ENCODE data around the gene ZMYM2. TPM values are rescaled to one million over a fixed set of nuclear protein-coding genes. Genes with fewer than 3 reads are reported as not detected.

The ZMYM2 gene
- total and polyA plus RNA-seq, 8 donors = 10.1 to 42.6 (median 26.5) TPM

- WGBS, 2 donors = 93 to 96% methylated on average over 3 of the region's 3 CpGs
Observed at GRCh38 chr13:20016649-20017364, 58.3 kb downstream of the ZMYM2 start.

GRCh38 chr13:20017365-20017711, 58.8 kb downstream of the ZMYM2 start:
- FAIRE-seq = no peak
- no peak for TF ChIP-seq CTCF (IDR thresholded peaks at IDR 0.05)
- ATAC-seq = no peak
- WGBS, 2 donors = 100% methylated on average over 1 of the region's 1 CpG
- DNase-seq = no peak
- no peak overlapping the region for H3K4me3 ChIP-seq
- H3K9me3 ChIP-seq = no peaks in the 10 kb centered on the region
- H3K27ac ChIP-seq = no peak overlapping the region
- H3K27me3 ChIP-seq = no peaks in the 10 kb centered on the region
- no peaks in the 10 kb centered on the region for H3K36me3 ChIP-seq
- no peaks in the 10 kb centered on the region for H3K4me1 ChIP-seq
- intact Hi-C loops (cut with DNase I) = no loop called here

More at GRCh38 chr13:20016649-20017364, 58.3 kb downstream of the ZMYM2 start:
- Histone ChIP-seq H3K27me3 (no peaks in the 10 kb centered on the region), H3K27ac (no peak overlapping the region), H3K9me3 (no peaks in the 10 kb centered on the region), H3K4me1 (no peaks in the 10 kb centered on the region), H3K36me3 (no peaks in the 10 kb centered on the region), H3K4me3 (no peak overlapping the region)
- no peak for DNase-seq
- intact Hi-C loops (cut with DNase I) = no loop called here
- ATAC-seq = no peak
- no peak for TF ChIP-seq CTCF (IDR thresholded peaks at IDR 0.05)
- no peak for FAIRE-seq

- Histone ChIP-seq H3K36me3 (no peaks in the 10 kb centered on the region), H3K27ac (no peak overlapping the region), H3K27me3 (no peaks in the 10 kb centered on the region), H3K9me3 (no peaks in the 10 kb centered on the region), H3K4me1 (no peaks in the 10 kb centered on the region), H3K4me3 (no peak overlapping the region)
- intact Hi-C loops (cut with DNase I) = no loop called here
- FAIRE-seq (no peak), ATAC-seq (no peak), DNase-seq (no peak)
- TF ChIP-seq CTCF (IDR thresholded peaks at IDR 0.05) = no peak
- 93 to 96% methylated on average over 2 of the region's 2 CpGs for WGBS, 2 donors
Observed at GRCh38 chr13:20019043-20019442, 60.5 kb downstream of the ZMYM2 start.

- FAIRE-seq (no peak), DNase-seq (no peak), ATAC-seq (no peak)
- H3K4me3 ChIP-seq = no peak overlapping the region
- H3K27me3 ChIP-seq = no peaks in the 10 kb centered on the region
- H3K9me3 ChIP-seq = no peaks in the 10 kb centered on the region
- TF ChIP-seq CTCF (IDR thresholded peaks at IDR 0.05) = no peak
- WGBS, 2 donors = 72 to 82% methylated on average over 2 of the region's 2 CpGs
- no peaks in the 10 kb centered on the region for H3K4me1 ChIP-seq
- H3K27ac ChIP-seq = no peak overlapping the region
- peaks cover 0 to 9% (median 0%) of the 10 kb centered on the region in 3 donors for H3K36me3 ChIP-seq
- intact Hi-C loops (cut with DNase I) = no loop called here
Observed at GRCh38 chr13:20024702-20025101, 66.2 kb downstream of the ZMYM2 start.

- no peak for FAIRE-seq
- no peaks in the 10 kb centered on the region for H3K4me1 ChIP-seq
- H3K27me3 ChIP-seq = no peaks in the 10 kb centered on the region
- H3K27ac ChIP-seq = no peak overlapping the region
- H3K4me3 ChIP-seq = no peak overlapping the region
- no peak for ATAC-seq
- no peak for TF ChIP-seq CTCF (IDR thresholded peaks at IDR 0.05)
- H3K9me3 ChIP-seq = no peaks in the 10 kb centered on the region
- H3K36me3 ChIP-seq = peaks cover 0 to 18% (median 5%) of the 10 kb centered on the region in 3 donors
- no peak for DNase-seq
- 72% methylated on average over 4 of the region's 4 CpGs for WGBS, 2 donors
- intact Hi-C loops (cut with DNase I) = no loop called here
Observed at GRCh38 chr13:20028953-20029352, 70.4 kb downstream of the ZMYM2 start.
